Measurements from ENCODE around the gene RAB6B. TPM values are rescaled to one million over a fixed set of nuclear protein-coding genes. Genes with fewer than 3 reads are reported as not detected.

Gene RAB6B
- total and polyA plus RNA-seq, 10 donors, result 1.3 to 20.4 (median 8.5) TPM

- WGBS, 5 donors, result 82 to 95% (median 88%) methylated on average over 5 of the region's 5 CpGs
- Histone ChIP-seq H3K36me3 (no peaks in the 10 kb centered on the region), H3K9me3 (no peaks in the 10 kb centered on the region), H3K27me3 (replicated peaks in 1 of 7) (no peaks in the 10 kb centered on the region), H3K27ac (no peak overlapping the region), H3K4me3 (no peak overlapping the region), H3K4me1 (no peaks in the 10 kb centered on the region)
- intact Hi-C loops (cut with DNase I; ENCODE audit: low total_unique reads), result no loop called here
- TF ChIP-seq POLR2A (IDR thresholded peaks at IDR 0.05), result no peak
- TF ChIP-seq POLR2AphosphoS5 (IDR thresholded peaks at IDR 0.05), result no peak
- TF ChIP-seq CTCF (IDR thresholded peaks at IDR 0.05 in 8 of 11, conservative IDR thresholded peaks at IDR 0.05 in 3 of 11), result no peak
- DNase-seq, result no peak
These were observed 35.2 kb downstream of the RAB6B start for GRCh38 chr3:133860519-133860918.

DNA sequence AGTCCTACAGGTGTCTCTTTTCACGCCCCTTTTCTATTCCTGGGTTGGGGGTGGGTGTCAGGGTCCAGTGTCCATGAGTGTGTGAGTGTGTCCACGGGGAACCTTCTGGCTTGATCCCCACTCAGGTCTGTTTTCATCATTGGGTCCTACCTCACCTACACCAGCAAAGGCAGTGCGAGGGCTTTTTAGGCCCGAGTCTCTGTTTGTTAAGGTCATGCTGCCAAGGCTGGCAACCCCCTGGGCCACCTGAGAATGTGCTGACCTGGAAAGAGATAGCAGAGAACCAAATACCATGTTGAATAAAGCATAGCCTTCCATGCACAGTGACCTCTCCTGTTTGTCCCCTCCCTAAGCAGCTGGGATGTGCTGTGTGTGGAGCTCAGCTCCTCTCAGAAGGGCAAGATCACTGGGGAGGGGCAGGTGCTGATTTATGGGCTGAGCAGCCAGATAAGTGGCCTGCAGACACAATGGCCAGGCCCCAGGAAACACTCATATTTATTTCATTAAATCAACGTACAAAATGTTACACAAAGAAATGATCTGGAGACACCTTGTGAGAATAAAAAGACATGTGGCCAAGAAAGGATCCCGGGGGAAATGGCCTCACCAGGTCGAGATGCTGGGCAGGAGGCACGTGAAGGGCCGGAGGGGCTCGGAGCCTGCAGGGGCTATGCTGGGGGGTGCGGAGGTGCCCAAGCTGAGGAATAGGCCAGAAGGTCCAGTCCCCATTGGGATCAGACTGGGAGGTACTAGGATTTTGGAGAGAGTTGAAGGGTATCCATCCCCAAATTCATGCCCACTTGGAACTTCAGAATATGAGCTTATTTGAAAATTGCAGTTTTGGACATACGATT, 36.1 kb downstream of the RAB6B start:
- intact Hi-C loops (cut with DNase I; ENCODE audit: low total_unique reads), result no loop called here
- no peak for TF ChIP-seq POLR2AphosphoS5 (IDR thresholded peaks at IDR 0.05)
- TF ChIP-seq CTCF (IDR thresholded peaks at IDR 0.05 in 8 of 11, conservative IDR thresholded peaks at IDR 0.05 in 3 of 11), result no peak
- no peak for TF ChIP-seq POLR2A (IDR thresholded peaks at IDR 0.05)
- no peaks in the 10 kb centered on the region for H3K9me3 ChIP-seq
- H3K27me3 ChIP-seq (replicated peaks in 1 of 7), result no peaks in the 10 kb centered on the region
- H3K4me1 ChIP-seq, result peaks cover 0 to 6% (median 3%) of the 10 kb centered on the region in 6 donors
- no peak overlapping the region for H3K27ac ChIP-seq
- WGBS, 5 donors, result 86 to 92% (median 91%) methylated on average over 12 of the region's 12 CpGs
- DNase-seq, result no peak
- H3K4me3 ChIP-seq, result no peak overlapping the region
- no peaks in the 10 kb centered on the region for H3K36me3 ChIP-seq

GRCh38 chr3:133857767-133858166, 37.9 kb downstream of the RAB6B start:
- H3K9me3 ChIP-seq, result no peaks in the 10 kb centered on the region
- no peak overlapping the region for H3K4me3 ChIP-seq
- intact Hi-C loops (cut with DNase I; ENCODE audit: low total_unique reads), result no loop called here
- no peak for DNase-seq
- no peak for TF ChIP-seq POLR2AphosphoS5 (IDR thresholded peaks at IDR 0.05)
- no peak for TF ChIP-seq POLR2A (IDR thresholded peaks at IDR 0.05)
- TF ChIP-seq CTCF (IDR thresholded peaks at IDR 0.05 in 8 of 11, conservative IDR thresholded peaks at IDR 0.05 in 3 of 11), result no peak
- WGBS, 5 donors, result 60 to 85% (median 71%) methylated on average over 8 of the region's 8 CpGs
- H3K36me3 ChIP-seq, result no peaks in the 10 kb centered on the region
- no peak overlapping the region for H3K27ac ChIP-seq
- H3K4me1 ChIP-seq, result peaks cover 0 to 24% (median 7%) of the 10 kb centered on the region in 6 donors
- H3K27me3 ChIP-seq (replicated peaks in 1 of 7), result no peaks in the 10 kb centered on the region

DNA sequence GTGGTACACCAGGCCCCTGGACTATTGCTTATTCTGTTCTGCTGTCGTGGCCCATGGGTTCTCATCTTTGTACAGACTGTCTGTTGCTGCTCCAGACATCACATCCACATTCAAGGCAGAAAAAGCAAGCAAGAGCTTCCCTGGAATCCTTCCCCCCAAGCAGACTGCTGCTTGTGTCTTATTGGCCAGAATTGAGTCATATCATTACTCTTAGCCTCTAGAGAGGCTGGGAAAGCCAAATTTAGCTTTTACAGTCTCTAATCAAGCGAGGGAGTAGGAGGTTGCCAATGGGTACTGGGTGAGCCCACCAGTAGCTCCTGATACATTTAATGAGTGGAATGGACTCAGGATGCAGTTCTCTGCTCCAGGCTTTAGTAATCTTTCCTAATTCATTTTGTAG, 39.4 kb downstream of the RAB6B start:
- Histone ChIP-seq H3K27me3 (replicated peaks in 1 of 7) (no peaks in the 10 kb centered on the region), H3K36me3 (no peaks in the 10 kb centered on the region), H3K9me3 (no peaks in the 10 kb centered on the region), H3K4me3 (no peak overlapping the region), H3K4me1 (peaks cover 0 to 25% (median 7%) of the 10 kb centered on the region in 6 donors), H3K27ac (no peak overlapping the region)
- WGBS, 5 donors, result 75 to 81% (median 81%) methylated on average over 2 of the region's 2 CpGs
- intact Hi-C loops (cut with DNase I; ENCODE audit: low total_unique reads), result no loop called here
- DNase-seq, result no peak
- TF ChIP-seq CTCF (IDR thresholded peaks at IDR 0.05 in 8 of 11, conservative IDR thresholded peaks at IDR 0.05 in 3 of 11), result no peak
- no peak for TF ChIP-seq POLR2A (IDR thresholded peaks at IDR 0.05)
- TF ChIP-seq POLR2AphosphoS5 (IDR thresholded peaks at IDR 0.05), result no peak
